22Rv1 (cell line): ENCODE measurements around the gene DNASE1L1.

Source experiments
- H3K27ac ChIP-seq: fragments of 450-650 bp; 2 replicates; pipeline ENCODE4 v1.5.1; 2017
- ZFX ChIP-seq: fragments of 450-650 bp; IDR thresholded peaks from 2 replicates; pipeline ENCODE4 v1.6.1; 2017; ENCODE audit warnings: antibody characterized with exemption, borderline replicate concordance
- TF ChIP-seq, protein P1 (sequence below): fragments of 450-650 bp; IDR thresholded peaks from 2 replicates; pipeline ENCODE4 v1.5.1; 2017; ENCODE audit warnings: mild to moderate bottlenecking

The DNASE1L1 gene

DNA sequence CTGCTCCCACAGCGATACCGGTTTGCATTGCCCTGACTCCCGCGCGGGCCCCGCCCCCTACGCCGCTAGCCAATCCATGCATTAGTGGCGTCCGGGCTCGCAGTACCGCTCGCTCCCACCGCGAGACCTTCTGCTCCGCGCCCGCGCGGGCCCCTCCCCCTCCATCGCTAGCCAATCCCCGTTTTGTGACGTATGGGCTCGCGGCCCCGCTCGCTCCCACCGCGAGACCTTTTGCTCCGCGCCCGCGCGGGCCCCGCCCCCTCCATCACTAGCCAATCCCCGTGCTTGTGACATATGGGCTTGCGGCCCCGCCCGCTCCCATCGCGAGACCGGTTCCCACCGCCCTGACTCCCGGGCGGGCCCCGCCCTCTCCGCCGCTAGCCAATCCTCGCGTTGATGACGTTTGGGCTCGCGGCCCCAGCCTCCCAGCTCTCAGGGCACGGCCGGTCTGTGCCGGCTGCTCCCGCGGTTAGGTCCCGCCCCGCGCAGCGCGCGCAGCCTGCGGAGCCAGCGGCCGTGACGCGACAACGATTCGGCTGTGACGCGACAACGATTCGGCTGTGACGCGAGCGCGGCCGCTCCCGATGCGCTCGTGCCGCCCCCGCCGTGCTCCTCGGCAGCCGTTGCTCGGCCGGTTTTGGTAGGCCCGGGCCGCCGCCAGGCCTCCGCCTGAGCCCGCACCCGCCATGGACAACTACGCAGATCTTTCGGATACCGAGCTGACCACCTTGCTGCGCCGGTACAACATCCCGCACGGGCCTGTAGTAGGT lies 30.1 kb downstream of the DNASE1L1 start, which contains the start of gene EMD:
Gene EMD (plus strand): TSS at position 497 of the 770 bp plus-strand sequence. CDS start 190 bp downstream, at position 687.
- peak within 1 kb of the TSS; percentile 89 for H3K27ac ChIP-seq
- TF ChIP-seq, protein P1, sequence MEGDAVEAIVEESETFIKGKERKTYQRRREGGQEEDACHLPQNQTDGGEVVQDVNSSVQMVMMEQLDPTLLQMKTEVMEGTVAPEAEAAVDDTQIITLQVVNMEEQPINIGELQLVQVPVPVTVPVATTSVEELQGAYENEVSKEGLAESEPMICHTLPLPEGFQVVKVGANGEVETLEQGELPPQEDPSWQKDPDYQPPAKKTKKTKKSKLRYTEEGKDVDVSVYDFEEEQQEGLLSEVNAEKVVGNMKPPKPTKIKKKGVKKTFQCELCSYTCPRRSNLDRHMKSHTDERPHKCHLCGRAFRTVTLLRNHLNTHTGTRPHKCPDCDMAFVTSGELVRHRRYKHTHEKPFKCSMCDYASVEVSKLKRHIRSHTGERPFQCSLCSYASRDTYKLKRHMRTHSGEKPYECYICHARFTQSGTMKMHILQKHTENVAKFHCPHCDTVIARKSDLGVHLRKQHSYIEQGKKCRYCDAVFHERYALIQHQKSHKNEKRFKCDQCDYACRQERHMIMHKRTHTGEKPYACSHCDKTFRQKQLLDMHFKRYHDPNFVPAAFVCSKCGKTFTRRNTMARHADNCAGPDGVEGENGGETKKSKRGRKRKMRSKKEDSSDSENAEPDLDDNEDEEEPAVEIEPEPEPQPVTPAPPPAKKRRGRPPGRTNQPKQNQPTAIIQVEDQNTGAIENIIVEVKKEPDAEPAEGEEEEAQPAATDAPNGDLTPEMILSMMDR, result no peak
- no peak for TF ChIP-seq ZFX

DNA sequence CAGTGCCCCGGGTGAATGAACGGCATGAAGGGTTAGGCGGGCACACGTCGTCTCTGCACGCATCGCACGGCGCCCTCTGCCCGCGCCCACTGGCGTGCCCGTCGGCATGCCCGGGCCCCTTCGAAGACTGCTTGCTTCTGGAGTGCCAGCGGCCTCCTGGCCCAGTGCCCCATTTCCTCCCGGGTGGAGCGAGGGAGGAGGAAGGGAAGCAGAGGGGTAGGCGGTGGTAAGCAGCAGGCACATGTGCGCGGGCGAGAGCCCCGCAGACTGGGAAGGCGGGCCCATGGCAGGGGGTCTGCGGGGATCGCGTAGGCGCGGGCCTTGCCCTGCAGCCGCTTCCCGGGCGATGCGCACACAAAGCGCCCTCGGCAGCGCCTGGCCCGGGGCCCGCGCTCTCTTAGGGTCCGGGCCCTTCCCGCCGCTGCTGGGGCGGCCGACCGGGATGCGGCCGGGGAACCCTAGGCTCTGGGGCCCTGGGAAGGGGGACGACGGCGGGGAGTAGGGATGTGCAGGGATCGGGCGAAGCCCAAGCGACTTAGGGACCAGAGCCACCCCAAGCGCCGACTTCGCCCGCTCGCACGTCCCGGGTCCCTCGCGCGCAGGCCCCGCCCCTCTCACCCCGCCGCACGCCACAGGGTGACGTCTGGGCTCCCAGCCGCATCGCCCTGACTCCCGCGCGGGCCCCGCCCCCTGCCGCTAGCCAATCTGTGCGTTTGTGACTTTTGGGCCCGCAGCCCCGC lies 30.8 kb downstream of the DNASE1L1 start:
- TF ChIP-seq, protein P1, result no peak
- TF ChIP-seq ZFX, result no peak
- H3K27ac ChIP-seq, result peak overlapping the region; percentile 89

DNA sequence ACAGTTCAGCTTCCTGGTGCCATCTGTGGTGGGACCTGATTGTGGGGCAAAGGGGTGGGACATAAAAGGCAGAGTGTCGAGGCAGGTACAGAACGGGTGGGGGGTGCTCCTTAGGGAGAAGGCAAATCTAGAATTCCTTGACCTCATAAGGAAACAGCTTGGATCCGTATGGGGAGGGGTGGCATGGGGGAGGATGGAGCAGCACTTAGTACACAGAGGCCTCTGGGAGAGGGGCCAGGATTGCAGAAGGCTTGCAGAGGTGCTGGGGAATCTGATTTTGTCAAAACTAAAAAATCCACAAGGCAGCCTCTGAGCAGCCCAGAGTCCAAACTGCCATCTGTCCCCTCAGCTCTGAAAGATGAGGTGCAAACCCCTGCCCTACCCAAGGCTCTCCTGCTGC lies 32.3 kb downstream of the DNASE1L1 start:
- no peak overlapping the region for H3K27ac ChIP-seq
- TF ChIP-seq, protein P1, result no peak
- no peak for TF ChIP-seq ZFX

DNA sequence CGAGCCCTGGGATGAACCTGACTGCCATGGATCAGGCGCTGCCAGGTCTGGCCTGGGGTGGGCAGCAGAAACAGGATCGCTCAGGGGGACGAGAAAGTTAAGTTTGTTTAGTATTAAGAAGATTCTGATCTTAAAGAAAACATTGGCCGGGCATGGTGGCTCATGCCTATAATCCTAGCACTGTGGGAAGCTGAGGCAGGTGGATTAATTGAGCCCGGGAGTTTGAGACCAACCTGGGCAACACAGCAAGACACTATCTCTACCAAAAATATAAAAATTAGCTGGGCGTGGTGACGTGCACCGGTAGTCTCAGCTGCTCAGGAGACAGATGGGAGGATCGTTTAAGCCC lies 33.9 kb downstream of the DNASE1L1 start:
- no peak for TF ChIP-seq ZFX
- TF ChIP-seq, protein P1, result no peak
- H3K27ac ChIP-seq, result peak overlapping the region; percentile 87

DNA sequence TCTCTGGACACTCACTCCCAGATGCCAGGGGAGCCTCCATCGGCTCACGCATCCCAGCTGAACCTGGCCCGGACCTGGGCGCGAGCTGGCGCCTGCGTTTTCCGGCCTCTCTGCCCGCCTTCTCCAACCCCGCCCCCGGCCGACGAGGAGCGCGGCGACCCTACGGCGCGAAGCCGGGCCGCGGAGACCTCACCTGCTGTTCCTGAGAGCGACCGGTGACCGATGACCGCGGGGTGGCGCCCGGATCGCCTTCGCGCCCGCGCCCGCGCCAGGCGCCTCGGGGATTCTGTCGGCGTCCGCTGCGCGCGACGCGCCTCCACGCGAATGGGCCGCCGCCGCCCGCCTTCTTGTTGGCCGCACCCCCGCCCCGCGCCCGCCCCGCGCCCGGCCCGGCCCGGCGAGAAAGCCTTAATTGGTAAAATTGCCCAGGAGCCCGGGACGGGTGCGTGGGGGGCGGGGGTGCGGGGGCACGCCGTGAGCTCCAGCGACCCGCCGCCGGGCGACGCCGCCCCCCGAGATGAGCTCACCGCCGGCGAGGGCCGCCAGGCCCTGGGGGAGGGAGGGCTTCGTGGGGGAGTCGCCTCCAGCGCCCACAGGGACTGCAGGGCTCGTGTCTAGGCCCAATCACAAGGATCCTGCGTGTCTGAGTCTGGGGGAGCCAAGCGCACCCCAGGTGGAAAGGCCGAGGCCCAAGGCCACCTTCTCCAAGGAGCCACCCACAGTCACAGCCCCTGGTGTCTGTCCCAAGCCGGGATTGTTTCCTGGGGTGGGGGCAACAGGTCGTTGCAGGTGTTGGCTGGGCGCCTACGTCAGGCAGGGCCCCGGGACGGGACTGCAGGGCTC lies 34.5 kb downstream of the DNASE1L1 start, which contains the start of gene FLNA:
Gene FLNA (minus strand): TSS at position 322 of the 843 bp plus-strand sequence. CDS start 3,389 bp downstream, outside the sequence.
- H3K27ac ChIP-seq, result peak within 1 kb of the TSS; percentile 87
- TF ChIP-seq, protein P1, result no peak
- TF ChIP-seq ZFX, result no peak

DNA sequence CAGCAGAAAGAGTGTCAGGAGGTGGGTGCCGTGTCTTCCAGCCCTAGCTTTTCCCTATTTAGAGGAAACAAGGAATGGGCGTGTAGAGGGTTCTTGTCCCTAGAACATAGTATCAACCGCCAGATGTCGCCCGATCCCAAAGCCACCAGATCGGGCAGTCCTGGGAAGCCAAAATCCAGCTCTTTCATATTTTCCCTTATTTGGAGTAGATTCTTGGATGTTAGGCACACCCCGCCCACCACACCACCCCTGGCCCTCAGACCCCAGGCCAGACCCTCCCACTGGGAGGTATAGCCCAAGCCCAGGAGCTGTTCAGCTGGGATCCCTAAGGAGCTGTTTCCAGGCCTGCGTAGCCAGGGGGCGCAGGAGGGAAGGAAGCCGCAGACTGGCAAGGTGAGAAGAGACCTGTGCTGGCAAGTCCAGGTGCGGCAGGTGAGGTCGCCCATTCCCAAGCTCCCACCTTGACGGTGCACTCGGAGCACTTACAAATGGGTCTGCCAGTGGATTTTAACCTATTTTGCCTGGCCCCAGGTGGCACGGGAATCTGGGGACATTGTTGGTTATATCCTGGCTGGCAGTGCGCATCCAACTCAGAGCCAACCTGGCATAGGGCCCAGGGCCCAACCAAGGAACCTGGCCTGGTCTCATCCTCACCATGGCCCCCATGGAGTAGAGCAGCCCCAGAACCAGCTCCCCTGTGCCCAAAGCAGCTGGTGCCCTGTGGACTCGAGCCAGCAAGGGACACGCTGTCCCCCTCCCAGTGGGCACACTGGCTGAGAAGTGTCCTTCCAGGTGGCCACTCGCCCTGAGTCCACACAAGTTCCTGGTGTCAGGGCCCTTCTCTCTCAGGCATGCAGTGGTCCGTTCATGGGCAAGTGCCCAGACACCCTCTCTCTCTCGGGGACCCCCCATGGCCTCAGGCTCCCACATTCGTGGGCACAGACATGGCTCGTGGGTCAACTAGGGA lies 35.4 kb downstream of the DNASE1L1 start:
- peak overlapping the region; percentile 87 for H3K27ac ChIP-seq
- no peak for TF ChIP-seq ZFX
- TF ChIP-seq, protein P1, result peak; percentile 88
